Duodenal mucosa (tissue), 2 donors: ENCODE results near the gene PPP1R8.
"Not testable (repeated sequence)": the region's sequence is repeated elsewhere in the genome, so short reads cannot be mapped to it uniquely, and the experiment has no call there.

Experiments
- H3K27ac ChIP-seq: one replicate; pipeline ENCODE4 v1.7.0; 2013; ENCODE audit warnings: low read depth, low read length
- H3K27me3 ChIP-seq, 2 donors: one replicate each; pipeline ENCODE4 v1.7.0; 2013; ENCODE audit warnings: low read length in 2 of 2, control low read depth in 1 of 2; ENCODE audit not compliant: insufficient read depth in 2 of 2, control insufficient read depth in 1 of 2
- H3K36me3 ChIP-seq, 2 donors: one replicate each; pipeline ENCODE4 v1.7.0; 2013; ENCODE audit warnings: low read length in 2 of 2, control low read depth in 1 of 2; ENCODE audit not compliant: insufficient read depth in 2 of 2, control insufficient read depth in 1 of 2
- H3K4me1 ChIP-seq, 2 donors: one replicate each; pipeline ENCODE4 v1.7.0; 2013; ENCODE audit warnings: low read length in 2 of 2, control low read depth in 1 of 2; ENCODE audit not compliant: insufficient read depth in 2 of 2, control insufficient read depth in 1 of 2
- H3K4me3 ChIP-seq, 2 donors: one replicate each; pipeline ENCODE4 v1.7.0; 2013; ENCODE audit warnings: low read length in 2 of 2, low read depth in 1 of 2
- H3K9ac ChIP-seq, 2 donors: one replicate each; pipeline ENCODE4 v1.7.0; 2013; ENCODE audit warnings: low read length in 2 of 2, low read depth in 1 of 2
- H3K9me3 ChIP-seq, 2 donors: one replicate each; pipeline ENCODE4 v1.7.0; 2013; ENCODE audit warnings: low read length in 2 of 2, control low read depth in 1 of 2; ENCODE audit not compliant: control insufficient read depth in 1 of 2

PPP1R8 gene

GRCh38 chr1:27830621-27831440, at the start of gene PPP1R8:
Gene PPP1R8, plus strand, starts transcription at chr1:27830782. Its CDS starts 54 bp downstream, at chr1:27830836.
- peaks cover 15 to 17% of the 10 kb centered on the region in 2 donors for H3K4me1 ChIP-seq
- peak within 1 kb of the TSS; percentile 73 for H3K27ac ChIP-seq
- H3K9ac ChIP-seq, result peak within 1 kb of the TSS; percentile 87 to 88
- H3K36me3 ChIP-seq, result peaks cover 5 to 17% of the 10 kb centered on the region in 2 donors
- no peaks in the 10 kb centered on the region for H3K27me3 ChIP-seq
- H3K9me3 ChIP-seq, result no peaks in the 10 kb centered on the region
- H3K4me3 ChIP-seq, result peak within 1 kb of the TSS; percentile 91 to 99

- H3K27ac ChIP-seq, result no peak overlapping the region
- H3K27me3 ChIP-seq, result no peaks in the 10 kb centered on the region
- H3K4me3 ChIP-seq, result no peak overlapping the region
- H3K36me3 ChIP-seq, result no peaks in the 10 kb centered on the region
- H3K9ac ChIP-seq, result no peak overlapping the region
- H3K9me3 ChIP-seq, result no peaks in the 10 kb centered on the region
- peaks cover 29 to 31% of the 10 kb centered on the region in 2 donors for H3K4me1 ChIP-seq
Measured at GRCh38 chr1:27782950-27783349, 47.6 kb upstream of the PPP1R8 start.

GRCh38 chr1:27784700-27785099, 45.9 kb upstream of the PPP1R8 start:
- no peaks in the 10 kb centered on the region for H3K9me3 ChIP-seq
- H3K4me3 ChIP-seq, result no peak overlapping the region
- peaks cover 0 to 3% of the 10 kb centered on the region in 2 donors for H3K36me3 ChIP-seq
- no peaks in the 10 kb centered on the region for H3K27me3 ChIP-seq
- H3K27ac ChIP-seq, result no peak overlapping the region
- no peak overlapping the region for H3K9ac ChIP-seq
- peaks cover 26 to 44% of the 10 kb centered on the region in 2 donors for H3K4me1 ChIP-seq

GRCh38 chr1:27785781-27786455, 44.7 kb upstream of the PPP1R8 start:
- peaks cover 0 to 11% of the 10 kb centered on the region in 2 donors for H3K36me3 ChIP-seq
- H3K9me3 ChIP-seq, result no peaks in the 10 kb centered on the region
- peak overlapping the region in 1 of 2 donors; percentile 3 for H3K9ac ChIP-seq
- H3K4me1 ChIP-seq, result peaks cover 30 to 47% of the 10 kb centered on the region in 2 donors
- H3K4me3 ChIP-seq, result no peak overlapping the region
- no peaks in the 10 kb centered on the region for H3K27me3 ChIP-seq
- H3K27ac ChIP-seq, result peak overlapping the region; percentile 23

- Histone ChIP-seq H3K4me1 (peaks cover 30 to 47% of the 10 kb centered on the region in 2 donors), H3K9me3 (no peaks in the 10 kb centered on the region), H3K36me3 (peaks cover 0 to 15% of the 10 kb centered on the region in 2 donors), H3K27me3 (no peaks in the 10 kb centered on the region), H3K27ac (no peak overlapping the region), H3K4me3 (no peak overlapping the region), H3K9ac (no peak overlapping the region)
Measured at GRCh38 chr1:27787895-27788294, 42.7 kb upstream of the PPP1R8 start.

- Histone ChIP-seq H3K9me3 (no peaks in the 10 kb centered on the region), H3K4me1 (peaks cover 30 to 38% of the 10 kb centered on the region in 2 donors), H3K36me3 (peaks cover 0 to 30% of the 10 kb centered on the region in 2 donors), H3K9ac (no peak overlapping the region), H3K27me3 (no peaks in the 10 kb centered on the region), H3K27ac (no peak overlapping the region), H3K4me3 (no peak overlapping the region)
Measured at GRCh38 chr1:27789540-27790041, 41.0 kb upstream of the PPP1R8 start.

- Histone ChIP-seq H3K4me1 (peaks cover 28 to 35% of the 10 kb centered on the region in 2 donors), H3K36me3 (peaks cover 0 to 35% of the 10 kb centered on the region in 2 donors)
- H3K27me3 ChIP-seq, H3K9ac ChIP-seq, H3K27ac ChIP-seq, H3K4me3 ChIP-seq, H3K9me3 ChIP-seq: not testable (repeated sequence)
Measured at GRCh38 chr1:27790270-27790669, 40.3 kb upstream of the PPP1R8 start.

- H3K27ac ChIP-seq, result no peak overlapping the region
- no peaks in the 10 kb centered on the region for H3K27me3 ChIP-seq
- H3K9me3 ChIP-seq, result no peaks in the 10 kb centered on the region
- no peaks in the 10 kb centered on the region for H3K4me1 ChIP-seq
- H3K9ac ChIP-seq, result no peak overlapping the region
- peaks cover 3 to 58% of the 10 kb centered on the region in 2 donors for H3K36me3 ChIP-seq
- no peak overlapping the region for H3K4me3 ChIP-seq
Measured at GRCh38 chr1:27795601-27796000, 35.0 kb upstream of the PPP1R8 start.

- no peak overlapping the region for H3K4me3 ChIP-seq
- H3K27ac ChIP-seq, result no peak overlapping the region
- no peaks in the 10 kb centered on the region for H3K27me3 ChIP-seq
- no peaks in the 10 kb centered on the region for H3K4me1 ChIP-seq
- H3K9me3 ChIP-seq, result no peaks in the 10 kb centered on the region
- H3K36me3 ChIP-seq, result peaks cover 10 to 49% of the 10 kb centered on the region in 2 donors
- H3K9ac ChIP-seq, result no peak overlapping the region
Measured at GRCh38 chr1:27804791-27805190, 25.8 kb upstream of the PPP1R8 start.

GRCh38 chr1:27806758-27807157, 23.8 kb upstream of the PPP1R8 start:
- Histone ChIP-seq H3K9me3 (no peaks in the 10 kb centered on the region), H3K4me1 (no peaks in the 10 kb centered on the region), H3K27ac (no peak overlapping the region), H3K36me3 (peaks cover 6 to 34% of the 10 kb centered on the region in 2 donors), H3K9ac (no peak overlapping the region), H3K27me3 (no peaks in the 10 kb centered on the region), H3K4me3 (no peak overlapping the region)
